Transverse colon (tissue), 4 donors: ENCODE measurements around the gene RGS19. TPM values are rescaled to one million over a fixed set of nuclear protein-coding genes. Genes with fewer than 3 reads are reported as not detected.

ENCODE experiments used
- DNase-seq: peaks from one replicate; pipeline ENCODE4 v3.0.0-alpha.2; 2019
- H3K27ac ChIP-seq, 4 donors: fragments of 200-600 bp; sonication (generic); 2 replicates each; pipeline ENCODE4 v1.5.1; 2016 to 2018; ENCODE audit warnings: inconsistent platforms in 4 of 4
- H3K27me3 ChIP-seq: fragments of 200-600 bp; sonication (generic); 2 replicates; pipeline ENCODE4 v1.5.1; 2017; ENCODE audit warnings: inconsistent platforms
- H3K36me3 ChIP-seq, 4 donors: fragments of 200-600 bp; sonication (generic); 2 replicates each; pipeline ENCODE4 v1.5.1; 2017 to 2019; ENCODE audit warnings: inconsistent platforms in 4 of 4
- H3K4me1 ChIP-seq, 4 donors: fragments of 200-600 bp; sonication (generic); 2 replicates each; pipeline ENCODE4 v1.5.1; 2017 to 2020; ENCODE audit warnings: inconsistent platforms in 4 of 4
- H3K4me3 ChIP-seq, 4 donors: fragments of 200-600 bp; sonication (generic); 1 replicate in 1 of 4; 2 replicates in 3 of 4; pipeline versions ENCODE4 v1.5.1 to v1.6.1; 2017 to 2019; ENCODE audit warnings: inconsistent platforms in 4 of 4
- H3K9me3 ChIP-seq, 2 donors: fragments of 200-600 bp; sonication (generic); 2 replicates each; pipeline ENCODE4 v1.5.1; 2017 to 2019; ENCODE audit warnings: inconsistent platforms in 2 of 2
- EP300 ChIP-seq: sonication (generic); formaldehyde crosslinking; IDR thresholded peaks from one replicate; pipeline ENCODE4 v1.6.1; 2017; ENCODE audit warnings: antibody characterized with exemption, low read depth
- POLR2A ChIP-seq: fragments of 450-650 bp; IDR thresholded peaks from one replicate; pipeline ENCODE4 v1.6.1; 2016; ENCODE audit warnings: antibody characterized with exemption, mild to moderate bottlenecking, moderate library complexity
- POLR2AphosphoS5 ChIP-seq, 3 donors: sonication (generic); formaldehyde crosslinking; IDR thresholded peaks; one replicate each; pipeline ENCODE4 v1.6.1; 2016; ENCODE audit warnings: antibody characterized with exemption in 3 of 3
- WGBS, 2 donors: methylation state at CpG; one replicate each; pipeline ENCODE4 v1.1.5; 2018; ENCODE audit warnings: low coverage in 1 of 2; 5-methylcytosine and 5-hydroxymethylcytosine counted together
- in situ Hi-C, 4 donors: fragments of 200-750 bp; cut with MboI; loops; one replicate each; pipeline versions ENCODE4 v1.15.0 to v1.15.1; 2017; ENCODE audit warnings: low sequenced_read_pairs in 3 of 4, low pct_ligation_motif_present in 1 of 4, low pct_unique_long_range_greater_than_20kb in 1 of 4
- intact Hi-C: fragments of 100-400 bp; cut with DNase I; formaldehyde crosslinking; loops from one replicate; pipeline ENCODE4 v1.15.1; 2023; ENCODE audit warnings: low total_unique reads
- total RNA-seq, 4 donors: library from RNA; depleted of rRNA; stranded (reverse); fragments of >200 nt; gene quantifications; one replicate each; pipeline ENCODE4 v1.1.0, GENCODE V29; 2016
- TF ChIP-seq, protein P1 (sequence below), 5 experiments: fragments of 200-600 bp in 3 of 5; fragments of 450-650 bp in 2 of 5; sonication (generic) in 3 of 5; IDR thresholded peaks; 1 replicate in 2 of 5; 2 replicates in 3 of 5; pipeline ENCODE4 v1.5.1; 2016 to 2017; ENCODE audit warnings: antibody characterized with exemption in 5 of 5, inconsistent platforms in 3 of 5, mild to moderate bottlenecking in 2 of 5, moderate library complexity in 1 of 5

RGS19 gene
- total RNA-seq, 4 donors from 2014 or later, result 5.5 to 37.4 (median 10.8) TPM; not detected in 1

DNA sequence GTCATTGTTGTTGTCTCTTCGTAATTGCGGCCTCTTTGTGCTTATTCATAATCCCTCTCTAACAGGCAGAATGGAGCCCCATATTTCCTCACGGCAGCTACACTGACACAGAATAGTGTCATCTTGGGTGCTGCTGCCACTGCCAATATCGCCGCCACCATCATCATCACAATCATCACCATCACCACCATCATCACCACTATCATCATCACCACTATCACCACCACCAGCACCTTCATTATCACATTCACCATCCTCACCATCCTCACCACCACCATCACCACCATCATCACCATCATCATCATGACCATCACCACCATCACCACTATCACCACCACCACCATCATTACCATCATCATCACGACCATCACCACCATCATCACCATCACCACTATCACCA, 17.2 kb upstream of the RGS19 start:
- H3K4me3 ChIP-seq, result no peak overlapping the region
- DNase-seq, result no peak
- no peaks in the 10 kb centered on the region for H3K4me1 ChIP-seq
- in situ Hi-C loops, result no loop called here
- no peak overlapping the region for H3K27ac ChIP-seq
- TF ChIP-seq EP300 (no peak), POLR2A (no peak), POLR2AphosphoS5 (IDR thresholded peaks at IDR 0.05) (no peak)
- TF ChIP-seq, protein P1, sequence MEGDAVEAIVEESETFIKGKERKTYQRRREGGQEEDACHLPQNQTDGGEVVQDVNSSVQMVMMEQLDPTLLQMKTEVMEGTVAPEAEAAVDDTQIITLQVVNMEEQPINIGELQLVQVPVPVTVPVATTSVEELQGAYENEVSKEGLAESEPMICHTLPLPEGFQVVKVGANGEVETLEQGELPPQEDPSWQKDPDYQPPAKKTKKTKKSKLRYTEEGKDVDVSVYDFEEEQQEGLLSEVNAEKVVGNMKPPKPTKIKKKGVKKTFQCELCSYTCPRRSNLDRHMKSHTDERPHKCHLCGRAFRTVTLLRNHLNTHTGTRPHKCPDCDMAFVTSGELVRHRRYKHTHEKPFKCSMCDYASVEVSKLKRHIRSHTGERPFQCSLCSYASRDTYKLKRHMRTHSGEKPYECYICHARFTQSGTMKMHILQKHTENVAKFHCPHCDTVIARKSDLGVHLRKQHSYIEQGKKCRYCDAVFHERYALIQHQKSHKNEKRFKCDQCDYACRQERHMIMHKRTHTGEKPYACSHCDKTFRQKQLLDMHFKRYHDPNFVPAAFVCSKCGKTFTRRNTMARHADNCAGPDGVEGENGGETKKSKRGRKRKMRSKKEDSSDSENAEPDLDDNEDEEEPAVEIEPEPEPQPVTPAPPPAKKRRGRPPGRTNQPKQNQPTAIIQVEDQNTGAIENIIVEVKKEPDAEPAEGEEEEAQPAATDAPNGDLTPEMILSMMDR (IDR thresholded peaks at IDR 0.05), result no peak
- intact Hi-C loops, result no loop called here
- H3K36me3 ChIP-seq, result no peaks in the 10 kb centered on the region
- H3K27me3 ChIP-seq, result peaks cover 28% of the 10 kb centered on the region
- H3K9me3 ChIP-seq, result no peaks in the 10 kb centered on the region
- WGBS, 2 donors, result 72 to 84% methylated on average over 5 to 6 of the region's 6 CpGs

DNA sequence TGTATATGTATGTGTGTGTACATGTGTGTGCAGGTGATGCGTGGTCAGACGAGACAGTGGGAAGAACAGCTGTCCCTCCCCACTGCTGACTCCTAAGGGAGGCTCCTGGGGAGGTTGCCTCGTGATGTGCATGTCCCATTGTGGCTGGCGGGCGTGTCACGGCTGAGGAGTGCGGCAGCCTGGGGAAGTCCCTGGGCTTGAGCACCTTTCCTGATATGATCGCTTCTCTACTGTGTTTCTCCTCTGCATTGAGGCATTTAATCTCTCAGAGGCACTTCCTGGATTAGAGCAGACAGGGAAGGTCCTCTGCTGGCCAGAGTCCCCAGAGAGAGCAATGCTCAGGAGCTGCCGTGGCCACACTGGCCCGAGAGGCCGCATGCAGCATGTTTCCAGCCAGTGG, 16.6 kb upstream of the RGS19 start:
- intact Hi-C loops (no loop called here), in situ Hi-C loops (no loop called here)
- 69% methylated on average over 11 of the region's 11 CpGs; no CpG with 5 or more reads in 1 of the 2 donors for WGBS, 2 donors
- Histone ChIP-seq H3K4me3 (no peak overlapping the region), H3K9me3 (no peaks in the 10 kb centered on the region), H3K4me1 (no peaks in the 10 kb centered on the region), H3K27me3 (peaks cover 22% of the 10 kb centered on the region), H3K36me3 (no peaks in the 10 kb centered on the region), H3K27ac (no peak overlapping the region)
- DNase-seq, result no peak
- TF ChIP-seq POLR2A, result no peak
- TF ChIP-seq POLR2AphosphoS5 (IDR thresholded peaks at IDR 0.05), result no peak
- TF ChIP-seq, protein P1 (IDR thresholded peaks at IDR 0.05), result no peak
- no peak for TF ChIP-seq EP300

DNA sequence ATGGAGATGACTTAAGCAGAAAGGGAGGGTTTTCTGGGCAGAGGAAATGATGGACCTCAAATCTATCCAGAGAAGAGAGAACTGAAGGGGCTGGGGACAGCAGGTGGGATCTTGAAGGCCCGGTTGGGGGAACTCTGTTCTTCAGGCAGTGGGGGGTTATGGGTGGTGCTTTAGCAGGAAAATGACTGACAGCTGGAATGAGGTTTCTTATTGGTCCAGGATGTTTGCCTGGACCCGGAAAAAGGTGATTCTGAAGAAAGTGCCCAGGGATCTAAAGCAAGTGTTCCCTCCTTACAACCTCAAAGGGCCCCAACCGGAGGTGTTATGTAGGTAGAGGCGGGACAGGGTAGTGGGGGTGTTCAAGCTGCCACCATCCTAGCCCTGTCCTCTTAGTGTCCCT, 16.1 kb upstream of the RGS19 start:
- 53 to 73% methylated on average over 2 to 4 of the region's 4 CpGs for WGBS, 2 donors
- H3K9me3 ChIP-seq, result no peaks in the 10 kb centered on the region
- H3K27me3 ChIP-seq, result peaks cover 17% of the 10 kb centered on the region
- in situ Hi-C loops (no loop called here), intact Hi-C loops (no loop called here)
- no peaks in the 10 kb centered on the region for H3K36me3 ChIP-seq
- DNase-seq, result no peak
- H3K4me1 ChIP-seq, result no peaks in the 10 kb centered on the region
- no peak overlapping the region for H3K27ac ChIP-seq
- no peak overlapping the region for H3K4me3 ChIP-seq
- TF ChIP-seq POLR2AphosphoS5 (IDR thresholded peaks at IDR 0.05), result no peak
- TF ChIP-seq EP300, result no peak
- no peak for TF ChIP-seq POLR2A
- TF ChIP-seq, protein P1 (IDR thresholded peaks at IDR 0.05), result no peak

DNA sequence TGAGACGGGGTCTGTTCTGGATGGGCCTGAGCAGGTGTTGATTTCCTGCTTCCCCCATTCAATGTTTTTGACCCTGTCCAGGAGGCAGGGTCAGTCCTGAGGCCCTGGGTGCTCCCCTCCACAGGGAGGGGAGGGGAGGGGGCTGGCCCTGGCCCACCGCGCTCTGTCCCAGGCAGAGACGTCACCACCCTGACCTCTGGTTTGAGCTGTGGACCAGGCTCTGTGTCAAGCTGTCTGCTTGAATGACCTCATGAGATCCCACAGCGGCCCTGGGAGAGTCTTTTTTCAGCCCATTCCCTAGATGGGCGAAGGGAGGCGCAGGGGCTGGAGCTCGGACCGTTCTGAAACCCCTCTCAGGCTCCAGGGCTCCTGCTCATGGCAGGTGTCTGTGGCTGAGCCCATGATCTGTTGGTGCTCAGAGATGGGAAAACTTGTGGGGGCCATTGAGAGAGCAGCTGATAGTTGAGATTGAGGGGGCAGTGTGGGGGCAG, 13.7 kb upstream of the RGS19 start:
- TF ChIP-seq POLR2AphosphoS5 (IDR thresholded peaks at IDR 0.05) (no peak), POLR2A (no peak), EP300 (no peak)
- TF ChIP-seq, protein P1 (IDR thresholded peaks at IDR 0.05), result no peak

More for the DNA sequence above, 13.7 kb upstream of the RGS19 start:
- 13% methylated on average over 9 of the region's 9 CpGs; no CpG with 5 or more reads in 1 of the 2 donors for WGBS, 2 donors
- no peak overlapping the region for H3K4me3 ChIP-seq
- peaks cover 14% of the 10 kb centered on the region for H3K27me3 ChIP-seq
- H3K9me3 ChIP-seq, result no peaks in the 10 kb centered on the region
- H3K36me3 ChIP-seq, result no peaks in the 10 kb centered on the region
- no peak overlapping the region for H3K27ac ChIP-seq
- intact Hi-C loops (no loop called here), in situ Hi-C loops (no loop called here)
- no peaks in the 10 kb centered on the region for H3K4me1 ChIP-seq
- no peak for DNase-seq
